ENCODE measurements around the gene MYH9.

DNA sequence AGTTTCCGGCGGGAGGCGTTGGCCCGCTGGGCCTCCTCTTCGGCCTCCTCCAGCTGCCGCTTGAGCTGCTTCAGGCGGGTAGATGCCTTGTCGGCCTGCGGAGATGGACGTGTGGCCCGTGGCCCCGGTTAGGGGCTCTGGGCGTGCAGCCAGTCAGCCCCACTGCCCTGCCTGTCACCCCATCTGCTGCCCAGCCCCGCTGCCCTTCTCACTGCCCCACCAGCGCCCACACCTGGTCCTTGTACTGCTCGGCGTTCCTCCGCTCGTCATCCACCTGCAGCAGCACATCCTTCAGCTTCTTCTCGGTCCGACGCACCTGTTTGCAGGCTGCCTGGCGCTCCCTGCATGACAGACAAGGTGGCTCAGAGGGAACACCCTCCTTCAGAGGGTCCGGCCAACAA lies 103.6 kb downstream of the MYH9 start:
- no peak for TF ChIP-seq POLR2AphosphoS5 (IDR thresholded peaks at IDR 0.05; ENCODE audit: low read depth, low read length)
- TF ChIP-seq, protein P1, sequence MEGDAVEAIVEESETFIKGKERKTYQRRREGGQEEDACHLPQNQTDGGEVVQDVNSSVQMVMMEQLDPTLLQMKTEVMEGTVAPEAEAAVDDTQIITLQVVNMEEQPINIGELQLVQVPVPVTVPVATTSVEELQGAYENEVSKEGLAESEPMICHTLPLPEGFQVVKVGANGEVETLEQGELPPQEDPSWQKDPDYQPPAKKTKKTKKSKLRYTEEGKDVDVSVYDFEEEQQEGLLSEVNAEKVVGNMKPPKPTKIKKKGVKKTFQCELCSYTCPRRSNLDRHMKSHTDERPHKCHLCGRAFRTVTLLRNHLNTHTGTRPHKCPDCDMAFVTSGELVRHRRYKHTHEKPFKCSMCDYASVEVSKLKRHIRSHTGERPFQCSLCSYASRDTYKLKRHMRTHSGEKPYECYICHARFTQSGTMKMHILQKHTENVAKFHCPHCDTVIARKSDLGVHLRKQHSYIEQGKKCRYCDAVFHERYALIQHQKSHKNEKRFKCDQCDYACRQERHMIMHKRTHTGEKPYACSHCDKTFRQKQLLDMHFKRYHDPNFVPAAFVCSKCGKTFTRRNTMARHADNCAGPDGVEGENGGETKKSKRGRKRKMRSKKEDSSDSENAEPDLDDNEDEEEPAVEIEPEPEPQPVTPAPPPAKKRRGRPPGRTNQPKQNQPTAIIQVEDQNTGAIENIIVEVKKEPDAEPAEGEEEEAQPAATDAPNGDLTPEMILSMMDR (IDR thresholded peaks at IDR 0.05), result no peak

All from Panc1 (cell line).